ENCODE results near the gene CARD11. TPM values are rescaled to one million over a fixed set of nuclear protein-coding genes. Genes with fewer than 3 reads are reported as not detected.

CARD11 gene
- total and polyA plus RNA-seq, 2 donors (not counting 1 experiment from before 2014, with no cell fraction given) = 0.02 TPM; not detected in 1

- DNase-seq (ENCODE audit: low read depth in 2 of 2) = no peak
- H3K27ac ChIP-seq (ENCODE audit: insufficient read depth, low read length) = no peak overlapping the region
- H3K27me3 ChIP-seq (ENCODE audit: control insufficient read depth, insufficient read depth, low read length) = no peaks in the 10 kb centered on the region
- H3K4me3 ChIP-seq (replicated peaks in 1 of 4; ENCODE audit: control extremely low read depth in 1 of 4, insufficient read depth in 1 of 4, low read depth in 3 of 4, low read length in 4 of 4) = no peak overlapping the region
- H4K20me1 ChIP-seq (ENCODE audit: control insufficient read depth, extremely low read depth, insufficient read depth, low read length) = no peaks in the 10 kb centered on the region
- H3K79me2 ChIP-seq (ENCODE audit: control insufficient read depth, insufficient read depth, low read length) = no peaks in the 10 kb centered on the region
- H3K9me3 ChIP-seq (ENCODE audit: control insufficient read depth, insufficient read depth, low read depth, low read length) = no peaks in the 10 kb centered on the region
- H3K36me3 ChIP-seq (ENCODE audit: control insufficient read depth, insufficient read depth, low read length) = no peaks in the 10 kb centered on the region
- no peak overlapping the region for H3K9ac ChIP-seq (ENCODE audit: insufficient read depth, low read length)
- H2AFZ ChIP-seq (ENCODE audit: low read length) = no peak overlapping the region
- TF ChIP-seq, protein P1, sequence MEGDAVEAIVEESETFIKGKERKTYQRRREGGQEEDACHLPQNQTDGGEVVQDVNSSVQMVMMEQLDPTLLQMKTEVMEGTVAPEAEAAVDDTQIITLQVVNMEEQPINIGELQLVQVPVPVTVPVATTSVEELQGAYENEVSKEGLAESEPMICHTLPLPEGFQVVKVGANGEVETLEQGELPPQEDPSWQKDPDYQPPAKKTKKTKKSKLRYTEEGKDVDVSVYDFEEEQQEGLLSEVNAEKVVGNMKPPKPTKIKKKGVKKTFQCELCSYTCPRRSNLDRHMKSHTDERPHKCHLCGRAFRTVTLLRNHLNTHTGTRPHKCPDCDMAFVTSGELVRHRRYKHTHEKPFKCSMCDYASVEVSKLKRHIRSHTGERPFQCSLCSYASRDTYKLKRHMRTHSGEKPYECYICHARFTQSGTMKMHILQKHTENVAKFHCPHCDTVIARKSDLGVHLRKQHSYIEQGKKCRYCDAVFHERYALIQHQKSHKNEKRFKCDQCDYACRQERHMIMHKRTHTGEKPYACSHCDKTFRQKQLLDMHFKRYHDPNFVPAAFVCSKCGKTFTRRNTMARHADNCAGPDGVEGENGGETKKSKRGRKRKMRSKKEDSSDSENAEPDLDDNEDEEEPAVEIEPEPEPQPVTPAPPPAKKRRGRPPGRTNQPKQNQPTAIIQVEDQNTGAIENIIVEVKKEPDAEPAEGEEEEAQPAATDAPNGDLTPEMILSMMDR (conservative IDR thresholded peaks at IDR 0.05 in 1 of 2, IDR thresholded peaks at IDR 0.05 in 1 of 2; ENCODE audit: low read depth in 1 of 2, low read length in 2 of 2) = no peak
- TF ChIP-seq EZH2 (IDR thresholded peaks at IDR 0.05; ENCODE audit: low read length, missing control alignments) = no peak
- H3K4me2 ChIP-seq (ENCODE audit: extremely low read depth, insufficient read depth, low read length) = no peak overlapping the region
- no peaks in the 10 kb centered on the region for H3K4me1 ChIP-seq (ENCODE audit: control insufficient read depth, extremely low read depth, insufficient read depth, low read length)
Observed at GRCh38 chr7:2915023-2915422, 128.6 kb downstream of the CARD11 start.

DNA sequence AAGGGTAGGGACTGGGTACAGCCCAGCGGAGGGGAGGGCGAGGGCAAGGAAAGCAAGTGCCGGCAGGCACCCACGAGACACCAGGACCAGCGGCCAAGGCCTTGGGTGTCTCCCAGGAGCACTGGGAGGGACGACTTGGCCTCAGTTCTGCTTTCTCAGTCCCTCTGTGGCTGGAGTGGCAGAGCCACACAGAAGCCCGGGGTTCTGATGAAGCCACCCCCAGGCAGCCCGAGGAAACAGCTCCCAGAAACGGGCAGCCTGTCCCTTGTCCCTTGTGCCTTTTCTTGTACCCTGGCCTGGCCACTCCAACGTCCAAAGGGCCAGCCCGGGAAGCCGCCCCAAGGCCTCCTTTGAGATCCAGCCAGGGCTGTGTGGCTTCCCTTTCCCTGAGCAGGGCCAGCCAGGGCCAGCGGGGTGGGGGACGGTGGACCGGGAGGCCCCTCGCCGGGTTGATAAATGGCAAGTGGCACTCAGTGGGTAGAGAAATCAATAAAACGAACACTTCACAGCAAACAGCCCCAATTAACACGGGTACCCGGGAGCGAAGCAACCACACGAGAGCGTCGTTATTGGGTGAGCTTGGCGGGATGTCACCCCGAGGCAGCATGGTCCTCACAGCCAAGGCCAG is 129.8 kb downstream of the CARD11 start:
- Histone ChIP-seq H3K4me2 (ENCODE audit: extremely low read depth, insufficient read depth, low read length) (no peak overlapping the region), H3K36me3 (ENCODE audit: control insufficient read depth, insufficient read depth, low read length) (no peaks in the 10 kb centered on the region), H3K27ac (ENCODE audit: insufficient read depth, low read length) (no peak overlapping the region), H2AFZ (ENCODE audit: low read length) (no peak overlapping the region), H4K20me1 (ENCODE audit: control insufficient read depth, extremely low read depth, insufficient read depth, low read length) (no peaks in the 10 kb centered on the region), H3K27me3 (ENCODE audit: control insufficient read depth, insufficient read depth, low read length) (no peaks in the 10 kb centered on the region), H3K79me2 (ENCODE audit: control insufficient read depth, insufficient read depth, low read length) (no peaks in the 10 kb centered on the region), H3K4me3 (replicated peaks in 1 of 4; ENCODE audit: control extremely low read depth in 1 of 4, insufficient read depth in 1 of 4, low read depth in 3 of 4, low read length in 4 of 4) (no peak overlapping the region), H3K9me3 (ENCODE audit: control insufficient read depth, insufficient read depth, low read depth, low read length) (no peaks in the 10 kb centered on the region), H3K4me1 (ENCODE audit: control insufficient read depth, extremely low read depth, insufficient read depth, low read length) (no peaks in the 10 kb centered on the region), H3K9ac (ENCODE audit: insufficient read depth, low read length) (no peak overlapping the region)
- no peak for DNase-seq (ENCODE audit: low read depth in 2 of 2)
- no peak for TF ChIP-seq EZH2 (IDR thresholded peaks at IDR 0.05; ENCODE audit: low read length, missing control alignments)
- TF ChIP-seq, protein P1 (conservative IDR thresholded peaks at IDR 0.05 in 1 of 2, IDR thresholded peaks at IDR 0.05 in 1 of 2; ENCODE audit: low read depth in 1 of 2, low read length in 2 of 2) = no peak

- TF ChIP-seq, protein P1 (conservative IDR thresholded peaks at IDR 0.05 in 1 of 2, IDR thresholded peaks at IDR 0.05 in 1 of 2; ENCODE audit: low read depth in 1 of 2, low read length in 2 of 2) = no peak
- no peak for TF ChIP-seq EZH2 (IDR thresholded peaks at IDR 0.05; ENCODE audit: low read length, missing control alignments)
- DNase-seq (ENCODE audit: low read depth in 2 of 2) = no peak
- H4K20me1 ChIP-seq (ENCODE audit: control insufficient read depth, extremely low read depth, insufficient read depth, low read length) = no peaks in the 10 kb centered on the region
- H3K9ac ChIP-seq (ENCODE audit: insufficient read depth, low read length) = no peak overlapping the region
- H3K9me3 ChIP-seq (ENCODE audit: control insufficient read depth, insufficient read depth, low read depth, low read length) = no peaks in the 10 kb centered on the region
- H3K4me2 ChIP-seq (ENCODE audit: extremely low read depth, insufficient read depth, low read length) = no peak overlapping the region
- H3K27me3 ChIP-seq (ENCODE audit: control insufficient read depth, insufficient read depth, low read length) = no peaks in the 10 kb centered on the region
- H3K4me1 ChIP-seq (ENCODE audit: control insufficient read depth, extremely low read depth, insufficient read depth, low read length) = no peaks in the 10 kb centered on the region
- no peak overlapping the region for H3K27ac ChIP-seq (ENCODE audit: insufficient read depth, low read length)
- H3K79me2 ChIP-seq (ENCODE audit: control insufficient read depth, insufficient read depth, low read length) = no peaks in the 10 kb centered on the region
- H3K36me3 ChIP-seq (ENCODE audit: control insufficient read depth, insufficient read depth, low read length) = no peaks in the 10 kb centered on the region
- H3K4me3 ChIP-seq (replicated peaks in 1 of 4; ENCODE audit: control extremely low read depth in 1 of 4, insufficient read depth in 1 of 4, low read depth in 3 of 4, low read length in 4 of 4) = no peak overlapping the region
- no peak overlapping the region for H2AFZ ChIP-seq (ENCODE audit: low read length)
Observed at GRCh38 chr7:2912684-2913439, 130.8 kb downstream of the CARD11 start.

Measured in fibroblast of lung (primary cell).